ENCODE data around the gene IFNL2. TPM values are rescaled to one million over a fixed set of nuclear protein-coding genes. Genes with fewer than 3 reads are reported as not detected.
A peak's percentile ranks its signal among the peaks of the same experiment; 100 is the strongest.
"Not testable (repeated sequence)": the region's sequence is repeated elsewhere in the genome, so short reads cannot be mapped to it uniquely, and the experiment has no call there.

Gene IFNL2
- total RNA-seq, 1 donor from 2014 or later, result not detected

DNA sequence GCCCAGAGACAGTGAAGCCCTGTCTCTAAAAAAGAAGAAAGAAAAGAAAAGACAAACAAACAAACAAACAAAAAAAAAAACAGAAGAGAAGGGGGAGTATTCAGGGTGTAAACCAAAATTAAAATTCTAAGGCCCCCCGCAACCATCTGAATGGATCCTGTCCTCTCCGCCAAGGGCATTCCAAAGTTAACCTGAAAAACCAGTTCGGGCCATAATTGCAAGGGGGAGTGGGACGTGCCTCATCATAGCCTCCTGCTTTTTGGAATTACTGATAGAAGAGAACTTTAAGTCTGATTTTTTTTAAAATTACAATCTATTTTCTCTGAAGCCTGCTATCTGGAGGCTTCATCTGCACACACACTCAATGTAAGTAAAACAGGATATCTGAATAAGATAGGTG, 5.7 kb upstream of the IFNL2 start:
- H3K36me3 Mint-ChIP-seq, result no peaks in the 10 kb centered on the region
- no peak for DNase-seq (ENCODE audit: extremely low spot score, unreplicated experiment)
- H3K27ac Mint-ChIP-seq, result peak overlapping the region; percentile 39

DNA sequence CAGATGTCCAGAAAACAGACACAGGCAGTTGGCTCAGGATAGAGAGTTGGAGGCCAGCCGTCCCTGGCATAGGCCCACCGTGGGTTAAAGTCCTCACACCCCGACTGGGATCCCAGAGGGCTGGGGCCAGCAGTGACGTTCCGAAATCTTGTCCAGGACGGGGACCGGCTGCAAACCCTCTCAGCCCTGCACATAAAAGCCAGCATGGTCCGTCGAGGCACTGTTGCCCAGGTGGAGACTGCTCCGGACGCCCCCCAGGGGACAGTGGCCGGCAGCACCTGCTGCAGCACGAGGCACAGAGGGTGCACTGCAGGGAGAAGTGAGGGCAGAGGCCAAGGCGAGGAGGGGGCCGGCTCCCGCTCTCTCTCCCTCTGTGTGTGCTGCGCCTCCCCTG, 4.3 kb upstream of the IFNL2 start:
- H3K4me1 Mint-ChIP-seq (ENCODE audit: unreplicated experiment), result peaks cover 5% of the 10 kb centered on the region
- no peak for DNase-seq (ENCODE audit: extremely low spot score, unreplicated experiment)
- H3K27ac Mint-ChIP-seq, result no peak overlapping the region
- TF ChIP-seq, protein P1, sequence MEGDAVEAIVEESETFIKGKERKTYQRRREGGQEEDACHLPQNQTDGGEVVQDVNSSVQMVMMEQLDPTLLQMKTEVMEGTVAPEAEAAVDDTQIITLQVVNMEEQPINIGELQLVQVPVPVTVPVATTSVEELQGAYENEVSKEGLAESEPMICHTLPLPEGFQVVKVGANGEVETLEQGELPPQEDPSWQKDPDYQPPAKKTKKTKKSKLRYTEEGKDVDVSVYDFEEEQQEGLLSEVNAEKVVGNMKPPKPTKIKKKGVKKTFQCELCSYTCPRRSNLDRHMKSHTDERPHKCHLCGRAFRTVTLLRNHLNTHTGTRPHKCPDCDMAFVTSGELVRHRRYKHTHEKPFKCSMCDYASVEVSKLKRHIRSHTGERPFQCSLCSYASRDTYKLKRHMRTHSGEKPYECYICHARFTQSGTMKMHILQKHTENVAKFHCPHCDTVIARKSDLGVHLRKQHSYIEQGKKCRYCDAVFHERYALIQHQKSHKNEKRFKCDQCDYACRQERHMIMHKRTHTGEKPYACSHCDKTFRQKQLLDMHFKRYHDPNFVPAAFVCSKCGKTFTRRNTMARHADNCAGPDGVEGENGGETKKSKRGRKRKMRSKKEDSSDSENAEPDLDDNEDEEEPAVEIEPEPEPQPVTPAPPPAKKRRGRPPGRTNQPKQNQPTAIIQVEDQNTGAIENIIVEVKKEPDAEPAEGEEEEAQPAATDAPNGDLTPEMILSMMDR (conservative IDR thresholded peaks at IDR 0.05), result no peak
- H3K4me3 Mint-ChIP-seq, result peak overlapping the region; percentile 37
- H3K9me3 Mint-ChIP-seq, result no peaks in the 10 kb centered on the region
- H3K27me3 Mint-ChIP-seq, result peaks cover 51% of the 10 kb centered on the region
- no peaks in the 10 kb centered on the region for H3K36me3 Mint-ChIP-seq

More for the DNA sequence above, 5.7 kb upstream of the IFNL2 start:
- peak overlapping the region; percentile 61 for H3K4me3 Mint-ChIP-seq
- peaks cover 49% of the 10 kb centered on the region for H3K27me3 Mint-ChIP-seq
- no peaks in the 10 kb centered on the region for H3K9me3 Mint-ChIP-seq
- TF ChIP-seq, protein P1 (conservative IDR thresholded peaks at IDR 0.05), result no peak
- peaks cover 10% of the 10 kb centered on the region for H3K4me1 Mint-ChIP-seq (ENCODE audit: unreplicated experiment)

DNA sequence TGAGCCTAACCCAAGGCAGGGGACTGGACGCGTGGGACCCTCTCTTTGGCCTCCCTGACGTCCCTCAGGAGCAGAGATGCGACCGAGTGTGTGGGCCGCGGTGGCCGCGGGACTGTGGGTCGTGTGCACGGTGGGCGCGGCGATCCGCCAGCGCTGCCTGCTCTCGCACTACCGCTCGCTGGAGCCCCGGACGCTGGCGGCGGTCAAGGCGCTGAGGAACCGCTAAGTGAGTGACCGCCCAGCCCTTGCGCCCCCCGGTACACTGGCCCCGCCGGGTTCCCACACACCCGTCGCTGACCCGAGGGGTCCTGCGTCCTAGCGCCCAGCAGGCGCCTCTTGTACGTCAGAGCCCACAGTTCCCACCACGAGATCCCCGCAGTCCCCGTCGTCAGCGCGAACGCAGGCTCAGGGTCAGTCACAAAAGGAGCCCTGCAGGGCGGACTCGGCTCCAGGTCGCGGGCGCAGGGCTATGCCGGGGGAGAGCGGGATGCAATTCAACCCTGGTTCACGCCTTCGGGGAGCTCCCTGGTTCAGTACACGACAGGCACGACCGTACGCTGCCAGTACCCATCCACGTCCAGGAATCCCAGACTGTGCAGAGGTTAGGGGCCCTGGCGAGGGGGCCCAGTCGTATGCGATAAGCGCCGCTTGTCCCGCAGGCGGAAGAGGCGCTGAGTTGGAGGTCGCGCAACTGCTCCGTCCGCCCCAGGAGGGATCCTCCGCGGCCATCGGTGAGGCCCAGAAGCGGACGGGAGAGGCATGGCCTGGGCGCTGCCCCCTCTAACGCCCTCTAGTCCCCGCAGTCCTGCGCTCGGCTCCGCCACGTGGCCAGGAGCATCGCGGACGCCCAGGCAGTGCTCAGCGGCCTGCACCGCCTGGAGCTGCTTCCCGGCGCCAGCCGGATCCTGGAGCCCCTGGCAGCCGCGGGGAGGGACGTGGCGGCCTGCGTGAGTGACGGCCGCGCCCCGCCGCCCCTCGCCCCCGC, 3.6 kb upstream of the IFNL2 start:
- DNase-seq (ENCODE audit: extremely low spot score, unreplicated experiment), result no peak
- TF ChIP-seq, protein P1 (conservative IDR thresholded peaks at IDR 0.05), result no peak
- Mint-ChIP-seq H3K27ac (no peak overlapping the region), H3K4me1 (ENCODE audit: unreplicated experiment) (peaks cover 5% of the 10 kb centered on the region), H3K27me3 (peaks cover 52% of the 10 kb centered on the region), H3K9me3 (no peaks in the 10 kb centered on the region), H3K4me3 (no peak overlapping the region), H3K36me3 (no peaks in the 10 kb centered on the region)

DNA sequence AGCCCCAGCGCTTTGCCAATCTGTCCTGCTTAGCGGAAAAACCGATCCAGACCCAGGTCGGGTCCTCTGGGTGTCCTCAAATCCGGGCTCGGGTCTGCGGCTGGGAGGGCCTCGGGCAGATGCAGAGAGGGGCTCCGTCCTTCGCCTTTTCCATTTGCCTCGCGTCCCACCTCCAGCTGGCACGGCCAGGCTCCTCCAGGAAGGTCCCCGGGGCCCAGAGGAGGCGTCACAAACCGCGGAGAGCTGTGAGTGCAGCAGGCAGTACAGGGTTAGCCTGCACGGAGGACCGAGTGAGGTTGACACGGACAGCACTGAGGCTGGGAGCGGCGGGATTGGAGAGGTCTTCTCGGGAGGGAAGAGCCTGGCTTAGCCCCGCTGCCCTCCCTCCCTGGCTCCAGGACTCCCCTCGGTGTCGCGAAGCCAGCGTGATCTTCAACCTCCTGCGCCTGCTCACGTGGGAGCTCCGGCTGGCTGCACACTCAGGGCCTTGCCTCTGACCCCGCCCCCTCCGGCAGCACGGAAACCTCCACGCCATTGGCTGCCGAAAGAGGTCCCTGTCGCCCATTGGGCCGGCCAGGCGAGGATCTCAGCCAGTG, 2.8 kb upstream of the IFNL2 start:
- no peak for DNase-seq (ENCODE audit: extremely low spot score, unreplicated experiment)
- TF ChIP-seq, protein P1 (conservative IDR thresholded peaks at IDR 0.05), result no peak
- Mint-ChIP-seq H3K27me3 (peaks cover 60% of the 10 kb centered on the region), H3K9me3 (no peaks in the 10 kb centered on the region), H3K4me3 (no peak overlapping the region), H3K27ac (no peak overlapping the region), H3K4me1 (ENCODE audit: unreplicated experiment) (peaks cover 5% of the 10 kb centered on the region), H3K36me3 (no peaks in the 10 kb centered on the region)

DNA sequence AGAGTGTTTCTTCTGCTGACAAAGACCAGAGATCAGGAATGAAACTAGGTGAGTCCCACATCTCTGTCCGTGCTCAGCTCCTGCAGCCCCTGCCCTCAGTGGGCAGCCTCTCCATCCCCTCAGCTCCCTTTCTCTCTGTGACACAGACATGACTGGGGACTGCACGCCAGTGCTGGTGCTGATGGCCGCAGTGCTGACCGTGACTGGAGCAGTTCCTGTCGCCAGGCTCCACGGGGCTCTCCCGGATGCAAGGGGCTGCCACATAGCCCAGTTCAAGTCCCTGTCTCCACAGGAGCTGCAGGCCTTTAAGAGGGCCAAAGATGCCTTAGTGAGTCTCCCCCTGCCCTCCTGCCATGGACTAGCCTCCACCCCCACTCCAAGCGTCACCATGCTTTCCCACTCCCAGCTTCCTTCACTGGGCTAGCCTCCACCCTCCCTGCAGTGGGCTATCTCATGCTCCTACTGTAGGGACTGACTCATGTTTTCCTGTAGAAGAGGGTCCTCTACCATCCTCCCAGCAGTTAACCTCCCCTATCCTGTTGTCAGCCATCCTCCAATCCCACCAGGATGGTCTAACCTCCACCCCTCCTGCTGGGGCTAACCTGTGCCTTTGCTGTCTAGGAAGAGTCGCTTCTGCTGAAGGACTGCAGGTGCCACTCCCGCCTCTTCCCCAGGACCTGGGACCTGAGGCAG, 481 bp downstream of the IFNL2 start:
- H3K4me3 Mint-ChIP-seq; H3K9me3 Mint-ChIP-seq; H3K27ac Mint-ChIP-seq; H3K36me3 Mint-ChIP-seq; H3K4me1 Mint-ChIP-seq (ENCODE audit: unreplicated experiment); DNase-seq (ENCODE audit: extremely low spot score, unreplicated experiment): not testable (repeated sequence)
- peaks cover 49% of the 10 kb centered on the region for H3K27me3 Mint-ChIP-seq

DNA sequence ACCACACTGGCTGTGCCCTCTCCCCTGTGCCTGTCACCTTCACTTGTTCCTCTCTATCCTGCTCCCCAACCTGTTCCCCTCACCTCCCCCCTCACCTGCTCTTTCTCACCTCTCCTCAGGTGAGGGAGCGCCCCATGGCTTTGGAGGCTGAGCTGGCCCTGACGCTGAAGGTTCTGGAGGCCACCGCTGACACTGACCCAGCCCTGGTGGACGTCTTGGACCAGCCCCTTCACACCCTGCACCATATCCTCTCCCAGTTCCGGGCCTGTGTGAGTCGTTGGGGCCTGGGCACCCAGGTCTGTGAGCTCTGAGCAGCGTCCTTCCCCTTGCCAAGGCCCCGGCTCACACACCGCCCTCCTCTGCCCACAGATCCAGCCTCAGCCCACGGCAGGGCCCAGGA, 1.2 kb downstream of the IFNL2 start:
- H3K27ac Mint-ChIP-seq; H3K36me3 Mint-ChIP-seq; DNase-seq (ENCODE audit: extremely low spot score, unreplicated experiment); H3K4me1 Mint-ChIP-seq (ENCODE audit: unreplicated experiment); H3K4me3 Mint-ChIP-seq; H3K9me3 Mint-ChIP-seq: not testable (repeated sequence)
- H3K27me3 Mint-ChIP-seq, result peaks cover 43% of the 10 kb centered on the region

All from type B pancreatic cell (in vitro differentiated cells).